ENCODE data around the gene CORO1C.

Gene CORO1C

DNA sequence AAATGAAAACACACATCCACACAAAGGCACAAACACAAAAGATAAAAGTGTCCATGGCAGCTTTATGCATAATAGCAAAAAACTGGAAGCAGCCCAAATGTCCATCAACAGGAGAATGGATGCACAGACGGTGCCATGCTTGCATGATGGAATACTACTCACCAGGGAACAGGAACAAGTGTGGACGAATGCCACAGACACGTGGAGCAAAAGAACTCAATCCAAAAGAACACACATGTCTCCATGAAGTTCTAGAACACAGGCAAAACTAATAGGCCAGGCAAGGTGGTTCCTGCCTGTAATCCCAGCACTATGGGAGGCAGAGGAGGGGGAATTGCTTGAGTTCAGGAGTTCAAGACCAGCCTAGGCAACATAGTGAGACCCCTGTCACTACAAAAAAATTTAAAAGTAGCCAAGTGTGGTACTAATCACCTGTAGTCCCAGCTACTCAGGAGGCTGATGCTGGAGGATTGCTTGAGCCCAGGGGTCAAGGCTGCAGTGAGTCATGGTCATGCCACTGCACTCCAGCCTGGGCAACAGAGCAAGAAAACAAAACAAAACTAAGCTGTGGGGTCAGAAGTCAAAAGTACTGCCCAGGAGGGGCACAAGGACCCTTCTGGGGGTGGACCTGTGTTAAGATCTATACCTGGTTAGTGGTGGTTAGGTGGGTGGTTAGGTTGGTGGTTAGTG, 126.2 kb downstream of the CORO1C start:
- DNase-seq (ENCODE audit: low read depth in 1 of 2, low spot score in 1 of 2): no peak

DNA sequence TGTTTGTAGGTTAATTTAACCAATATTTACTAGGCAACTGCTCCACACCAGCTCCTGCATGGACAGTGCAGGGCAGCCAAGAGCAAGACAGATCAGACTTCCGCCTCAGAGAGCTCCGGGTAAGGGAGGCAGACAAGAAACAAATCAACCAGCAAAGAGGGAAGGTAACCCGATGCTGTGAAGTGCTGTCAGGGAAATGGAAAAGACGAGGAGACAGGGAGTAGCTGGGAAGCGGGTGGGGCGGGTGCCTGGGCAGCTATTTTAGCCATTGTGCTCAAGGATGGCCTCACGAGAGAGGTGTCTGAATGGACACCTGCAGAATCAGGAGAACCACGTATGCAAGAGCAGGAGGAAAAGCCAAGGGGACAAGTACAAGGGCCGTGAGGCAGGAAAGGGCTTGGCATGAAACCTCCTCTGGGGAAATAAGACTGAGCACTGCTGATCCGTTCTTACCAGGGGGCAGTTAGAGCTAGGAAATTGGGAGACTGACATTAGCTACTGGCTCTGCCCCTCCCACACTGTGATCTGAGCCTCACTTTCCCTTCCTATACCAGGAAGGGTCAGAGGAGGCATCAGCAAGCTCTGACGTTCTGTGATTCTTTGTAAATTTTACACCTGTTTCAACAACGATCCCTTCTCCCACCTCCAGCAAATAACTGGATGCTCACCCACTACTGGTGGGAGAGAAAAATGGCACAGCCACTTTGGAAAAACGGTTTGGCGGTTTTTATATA, 126.9 kb downstream of the CORO1C start:
- DNase-seq (ENCODE audit: low read depth in 1 of 2, low spot score in 1 of 2): no peak

DNA sequence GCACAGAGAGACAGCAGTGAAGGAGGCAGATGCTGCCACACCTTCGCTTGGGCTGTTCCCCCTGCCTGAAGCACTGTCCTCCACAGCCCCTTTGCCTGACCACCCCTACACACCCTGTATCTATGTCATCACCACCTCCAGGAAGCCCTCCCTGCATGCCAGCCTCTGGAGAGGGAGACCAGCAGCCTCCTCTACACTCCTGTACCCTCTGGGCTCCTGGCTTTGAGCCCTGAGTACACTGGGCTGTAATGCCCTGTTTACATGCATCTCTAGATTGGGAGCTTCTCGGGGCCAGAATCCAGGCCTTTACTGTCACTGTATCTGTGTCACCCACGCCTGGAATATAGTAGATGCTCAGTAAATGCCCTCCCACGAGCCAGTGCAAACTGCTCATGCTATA, 127.6 kb downstream of the CORO1C start:
- DNase-seq (ENCODE audit: low read depth in 1 of 2, low spot score in 1 of 2): no peak

DNA sequence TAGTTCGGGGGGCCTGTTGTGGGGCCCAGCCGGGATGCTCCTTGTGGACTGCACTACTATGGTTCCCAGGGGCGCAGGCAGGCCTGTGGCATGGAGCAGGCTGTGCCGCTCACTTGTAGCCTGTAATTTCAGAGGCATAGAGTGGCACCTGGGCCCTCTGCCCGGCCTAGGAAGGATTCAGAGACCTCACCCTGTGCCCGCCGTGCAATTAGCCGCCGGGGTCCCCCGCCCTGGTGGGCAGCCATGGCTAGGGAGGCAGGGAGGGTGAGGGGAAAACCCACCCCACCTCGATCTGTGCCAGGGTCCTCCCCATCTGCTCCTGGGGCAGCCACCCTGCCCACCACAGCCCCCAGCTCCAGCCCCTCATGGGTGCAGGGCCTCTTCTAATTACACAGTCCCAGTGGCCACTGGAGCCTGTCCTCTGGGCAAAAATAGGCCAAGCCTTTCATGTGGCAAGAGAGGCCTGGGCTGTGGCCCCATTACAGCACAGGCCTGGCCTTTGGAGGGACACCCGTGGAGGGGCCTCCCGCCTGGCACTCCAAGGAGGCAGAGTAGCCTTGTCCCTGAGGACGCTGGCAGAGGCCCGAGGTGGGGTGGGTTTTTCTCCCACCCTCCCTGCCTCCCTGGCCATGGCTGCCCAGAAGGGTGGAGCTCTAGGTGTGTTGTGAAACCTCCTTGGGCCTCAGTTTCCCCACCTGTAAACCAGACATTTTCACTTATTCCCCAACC, 128.2 kb downstream of the CORO1C start:
- DNase-seq (ENCODE audit: low read depth in 1 of 2, low spot score in 1 of 2): no peak

DNA sequence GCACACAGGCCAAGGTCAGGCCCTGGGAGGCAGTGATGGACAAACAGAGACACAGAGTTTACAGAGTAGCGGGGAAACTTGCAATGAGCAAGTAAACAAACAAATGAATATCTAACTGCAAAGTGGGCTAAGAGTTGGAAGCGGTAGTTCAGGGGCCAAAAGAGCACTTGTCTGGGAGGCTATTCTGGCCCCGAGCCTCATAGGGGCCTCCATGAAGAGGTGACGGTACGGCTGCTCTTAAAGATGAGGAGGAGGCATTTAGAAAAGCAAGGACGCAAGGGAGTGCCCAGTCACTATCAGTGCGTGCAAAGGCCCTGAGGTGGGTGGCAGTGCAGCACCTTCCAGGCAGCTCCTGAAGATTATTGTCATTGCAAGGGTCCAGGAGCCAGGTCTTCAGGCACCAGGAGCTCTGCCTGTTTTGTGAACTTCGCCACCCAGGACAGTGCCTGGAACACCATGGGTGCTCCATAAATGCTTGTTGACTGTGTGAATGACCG, 129.1 kb downstream of the CORO1C start:
- DNase-seq (ENCODE audit: low read depth in 1 of 2, low spot score in 1 of 2): no peak

DNA sequence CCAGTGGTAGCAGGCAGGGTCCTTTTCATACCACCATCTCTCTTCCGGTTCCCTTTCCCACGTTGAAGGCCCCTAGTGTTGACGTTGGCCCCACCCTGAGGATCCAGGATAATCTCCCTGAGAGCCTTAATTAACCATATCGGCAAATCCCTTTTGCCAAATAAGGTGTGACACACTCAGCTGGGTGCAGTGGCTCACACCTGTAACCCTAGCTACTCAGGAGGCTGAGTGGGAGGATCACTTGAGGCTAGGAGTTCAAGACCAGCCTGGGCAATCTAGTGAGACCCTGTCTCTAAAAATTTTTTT, 130.7 kb downstream of the CORO1C start:
- no peak for DNase-seq (ENCODE audit: low read depth in 1 of 2, low spot score in 1 of 2)

DNA sequence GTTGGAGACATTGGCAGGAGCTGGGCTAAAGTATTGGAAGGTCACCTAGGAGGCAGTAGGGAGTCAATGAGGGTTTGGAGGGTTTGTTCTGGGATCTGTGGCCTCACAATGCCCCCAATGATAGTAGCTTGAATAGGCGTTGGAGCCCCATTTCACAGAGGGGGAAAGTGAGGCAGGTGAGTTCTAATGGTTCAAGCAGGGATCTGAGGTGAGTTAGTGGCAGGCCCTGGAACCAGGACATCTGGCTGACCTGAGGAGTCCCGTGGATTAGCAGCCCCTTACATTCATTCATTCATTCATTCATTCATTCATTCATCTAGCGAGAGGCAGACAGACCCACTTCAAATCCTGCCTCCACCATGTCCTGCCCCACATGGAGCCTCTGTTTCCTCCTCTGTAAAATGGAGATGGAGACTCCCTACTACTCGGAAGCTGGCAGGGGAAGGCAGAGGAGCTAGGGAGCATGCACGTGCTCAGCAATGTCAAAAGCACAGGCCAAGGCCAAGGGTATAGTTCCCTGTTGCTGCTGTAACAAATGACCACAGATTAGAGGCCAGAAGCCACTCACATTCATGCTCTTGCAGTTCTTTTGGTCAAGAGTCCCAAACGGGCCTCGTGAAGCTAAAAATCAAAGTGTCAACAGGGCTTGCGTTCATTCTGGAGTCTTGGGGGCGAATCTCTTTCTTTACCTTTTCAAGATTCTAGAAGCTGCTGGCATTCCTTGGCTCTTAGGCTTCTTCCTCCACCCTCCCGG, 131.2 kb downstream of the CORO1C start:
- no peak for DNase-seq (ENCODE audit: low read depth in 1 of 2, low spot score in 1 of 2)

DNA sequence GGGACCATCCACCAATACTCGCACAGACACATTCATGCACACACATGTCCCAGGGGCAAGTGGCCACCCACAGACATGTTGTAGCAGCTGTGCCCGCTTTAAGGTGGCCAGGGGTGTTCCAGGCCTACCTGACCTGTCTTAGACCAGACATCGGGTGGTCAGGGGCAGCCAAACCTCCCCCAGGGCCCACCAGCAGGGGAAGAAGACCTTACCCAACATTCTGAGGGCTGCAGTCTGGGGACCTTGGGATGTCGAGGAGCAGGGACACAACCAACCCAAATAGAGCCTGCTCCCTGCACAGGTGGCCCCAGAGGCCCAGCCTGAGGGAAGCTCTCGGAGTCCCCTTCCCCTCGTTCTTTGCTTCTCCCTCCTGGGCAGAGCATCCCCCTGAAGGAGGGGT, 131.8 kb downstream of the CORO1C start:
- no peak for DNase-seq (ENCODE audit: low read depth in 1 of 2, low spot score in 1 of 2)

DNA sequence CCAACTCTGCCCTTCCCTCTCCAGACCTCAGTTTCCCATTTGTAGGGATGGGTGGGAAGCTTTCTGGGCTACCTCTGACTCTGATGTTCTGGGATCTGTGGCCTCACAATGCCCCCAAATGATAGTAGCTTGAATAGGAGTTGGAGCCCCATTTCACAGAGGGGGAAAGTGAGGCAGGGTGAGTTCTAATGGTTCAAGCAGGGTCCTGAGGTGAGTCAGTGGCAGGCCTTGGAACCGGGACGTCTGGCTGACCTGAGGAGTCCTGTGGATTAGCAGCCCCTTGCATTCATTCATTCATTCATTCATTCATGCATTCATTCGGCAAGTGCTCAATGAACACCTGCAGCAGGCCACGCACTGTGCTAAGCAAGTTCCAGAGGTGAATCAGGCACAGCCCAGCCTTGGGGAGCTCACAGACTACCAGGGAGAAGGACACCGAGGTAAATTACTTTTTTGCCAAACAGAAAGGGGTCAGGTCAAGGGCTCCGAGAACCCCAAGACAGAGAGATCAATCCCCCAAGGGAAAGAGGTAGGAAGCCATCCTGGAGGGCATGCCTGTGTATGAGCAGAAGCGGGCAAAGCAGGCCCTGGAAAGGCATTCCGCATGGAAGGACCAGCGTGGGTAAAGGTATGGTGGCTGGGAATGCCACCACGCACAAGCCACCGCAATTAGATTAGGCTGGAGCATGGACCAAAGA, 132.6 kb downstream of the CORO1C start:
- DNase-seq (ENCODE audit: low read depth in 1 of 2, low spot score in 1 of 2): no peak

DNA sequence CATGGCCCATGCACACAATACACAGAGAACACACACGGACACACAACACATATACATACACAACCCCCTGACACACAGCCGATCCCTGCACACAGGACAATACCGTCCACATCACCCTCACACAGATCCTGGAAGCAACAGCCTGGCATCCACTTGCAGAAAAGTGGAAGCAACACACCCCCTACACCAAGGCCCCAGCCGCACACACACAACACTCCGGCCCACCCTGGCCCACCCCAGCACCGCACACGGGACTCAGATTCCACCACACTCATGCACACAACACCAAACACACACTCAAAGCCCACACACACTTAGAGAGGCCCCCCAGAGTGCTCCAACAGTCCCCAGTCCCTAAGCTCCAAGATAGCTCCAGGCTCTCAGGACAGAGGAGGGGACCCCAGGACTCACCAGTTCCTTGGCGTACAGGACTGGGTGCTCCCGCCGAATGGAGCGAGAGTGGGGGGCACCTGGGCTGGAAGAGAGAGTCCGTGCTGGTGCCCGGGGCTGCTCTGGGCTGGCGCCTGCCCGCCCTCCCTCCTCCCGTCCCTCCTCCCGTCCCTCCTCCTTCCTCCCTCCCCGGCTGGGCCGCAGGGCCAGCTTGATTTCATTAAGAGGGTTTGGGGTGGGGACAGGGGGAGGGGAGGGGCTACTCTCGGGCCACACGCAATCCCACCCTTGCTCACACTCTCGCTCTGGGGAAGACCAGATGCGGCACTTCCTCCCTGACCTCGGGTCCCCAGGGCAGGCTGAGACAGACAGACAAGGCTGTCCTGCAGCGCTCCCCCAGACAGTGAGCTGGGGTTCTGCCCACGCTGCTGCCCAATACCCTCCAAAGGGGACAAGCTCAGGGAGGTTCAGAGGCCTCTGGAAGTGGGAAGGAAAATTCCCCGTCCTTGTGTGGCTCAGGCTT, 133.5 kb downstream of the CORO1C start, which contains the start of gene TMEM119:
Gene TMEM119, minus strand, starts transcription at position 526 of the 913 bp plus-strand sequence. CDS start 5,701 bp downstream, outside the sequence.
- DNase-seq (ENCODE audit: low read depth in 1 of 2, low spot score in 1 of 2): no peak

DNA sequence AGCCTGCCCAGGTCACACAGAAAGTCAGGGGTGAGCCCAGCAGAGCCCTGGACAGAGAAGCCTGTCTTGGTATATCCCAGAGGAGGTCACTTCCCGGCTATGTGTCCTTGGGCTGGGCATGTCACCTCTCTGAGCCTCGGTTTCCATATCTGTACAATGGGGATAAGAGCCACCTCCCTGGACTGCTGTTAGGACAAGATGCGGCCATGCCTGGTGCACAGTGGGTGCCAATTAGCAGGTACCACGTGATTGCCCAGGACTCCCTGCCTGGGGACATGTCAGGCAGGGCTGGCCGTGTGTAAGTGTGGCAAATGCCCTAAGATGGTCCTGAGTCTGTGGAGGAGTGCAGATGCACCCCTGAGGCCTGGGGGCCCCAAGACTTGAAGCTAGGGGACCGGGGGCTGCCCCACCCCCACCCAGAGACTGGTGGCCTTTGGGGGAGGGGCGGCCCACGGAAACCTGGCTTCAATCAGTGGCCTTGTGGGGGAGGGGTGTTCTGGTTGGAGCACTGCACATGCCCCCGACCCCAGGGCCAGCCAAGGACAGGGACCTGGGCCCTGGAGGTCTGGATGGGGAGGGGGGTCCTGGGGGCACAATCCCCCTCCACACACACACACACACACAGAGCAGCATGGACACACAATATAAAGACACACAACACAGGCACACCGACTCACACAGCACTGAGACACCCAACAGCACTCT, 134.3 kb downstream of the CORO1C start:
- no peak for DNase-seq (ENCODE audit: low read depth in 1 of 2, low spot score in 1 of 2)

DNA sequence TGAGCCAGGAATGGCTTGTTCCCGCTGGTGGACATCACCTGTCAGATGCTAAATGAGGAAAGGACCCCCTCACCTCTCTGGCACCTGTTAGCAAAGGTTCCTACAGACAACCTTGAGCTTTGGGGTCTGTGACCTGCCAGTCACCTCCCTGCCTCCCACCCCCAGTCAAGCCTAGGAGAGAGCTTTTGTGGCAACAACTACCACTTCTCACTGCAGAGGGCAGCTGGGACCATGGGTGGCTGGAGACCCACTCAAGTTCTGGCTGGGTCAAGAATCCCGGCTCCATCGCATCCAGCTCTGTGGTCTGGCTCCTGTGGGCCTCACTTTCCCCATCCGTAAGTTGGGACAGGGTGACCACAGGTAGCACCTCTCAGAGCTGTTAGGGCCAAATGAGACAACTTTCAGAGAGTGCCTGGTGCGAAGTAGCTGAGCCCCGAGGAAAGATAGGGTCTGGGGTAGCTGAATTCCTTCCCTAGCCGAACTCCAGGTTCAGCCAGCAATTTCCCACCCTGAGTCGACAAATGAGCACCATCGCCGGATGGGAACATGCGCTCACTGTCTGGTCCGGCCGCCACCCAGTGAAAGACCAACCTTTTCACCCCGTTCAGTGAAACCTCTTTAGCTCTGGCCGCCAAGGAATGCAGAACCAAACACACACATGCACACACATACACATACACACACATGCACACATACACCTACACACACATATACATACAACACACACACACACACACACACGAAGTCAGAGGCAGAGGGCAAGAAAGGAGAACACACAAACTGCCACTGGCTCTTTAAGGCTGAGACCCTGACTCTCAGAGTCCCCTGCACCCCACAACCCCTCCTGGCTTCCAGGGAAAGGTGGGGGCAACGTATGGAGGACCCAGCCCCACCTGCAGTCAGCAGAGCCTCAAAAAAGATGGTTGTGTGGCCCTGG, 135.3 kb downstream of the CORO1C start:
- no peak for DNase-seq (ENCODE audit: low read depth in 1 of 2, low spot score in 1 of 2)

All from activated CD4-positive, alpha-beta T cell treated with anti-CD3 and anti-CD28 coated beads, Interleukin-2, amount 50 U/mL, for 24 hours (primary cell).